ENCODE data around the gene NLE1.

- TF ChIP-seq CTCF (IDR thresholded peaks at IDR 0.05 in 4 of 5, conservative IDR thresholded peaks at IDR 0.05 in 1 of 5): no peak
- no peak for TF ChIP-seq POLR2A (IDR thresholded peaks at IDR 0.05)
These were observed 61.6 kb downstream of the NLE1 start for GRCh38 chr17:35080536-35080935.
